GM08714 (cell line): ENCODE measurements around the gene ANKLE2.
"Not testable (repeated sequence)": the region's sequence is repeated elsewhere in the genome, so short reads cannot be mapped to it uniquely, and the experiment has no call there.

Experiments used
- H3K4me3 ChIP-seq: fragments of 200-500 bp; sonication (Bioruptor generic); 2 replicates; pipeline ENCODE4 v1.5.1; 2014; ENCODE audit warnings: mild to moderate bottlenecking, low read length, inconsistent platforms
- ZNF274 ChIP-seq: IDR thresholded peaks from 2 replicates; pipeline ENCODE4 v1.6.1; 2012; ENCODE audit warnings: mild to moderate bottlenecking, low read depth, low read length

Gene ANKLE2

GRCh38 chr12:132710043-132710404 lies 51.6 kb downstream of the ANKLE2 start:
- peak overlapping the region; percentile 98 for H3K4me3 ChIP-seq
- no peak for TF ChIP-seq ZNF274

- TF ChIP-seq ZNF274 = no peak
- H3K4me3 ChIP-seq = no peak overlapping the region
Observed at GRCh38 chr12:132708150-132708549, 53.5 kb downstream of the ANKLE2 start.

- TF ChIP-seq ZNF274 = no peak
- H3K4me3 ChIP-seq = no peak overlapping the region
Observed at GRCh38 chr12:132707241-132707640, 54.4 kb downstream of the ANKLE2 start.

GRCh38 chr12:132703641-132704040 lies 58.0 kb downstream of the ANKLE2 start:
- TF ChIP-seq ZNF274 = no peak
- no peak overlapping the region for H3K4me3 ChIP-seq

GRCh38 chr12:132702640-132703039 lies 59.0 kb downstream of the ANKLE2 start:
- TF ChIP-seq ZNF274 = no peak

GRCh38 chr12:132700212-132700822 lies 61.3 kb downstream of the ANKLE2 start:
- TF ChIP-seq ZNF274 = no peak
- no peak overlapping the region; the same call in 1 of the 2 replicates for H3K4me3 ChIP-seq

More at GRCh38 chr12:132702640-132703039, 59.0 kb downstream of the ANKLE2 start:
- H3K4me3 ChIP-seq = no peak overlapping the region

GRCh38 chr12:132698341-132698740 lies 63.3 kb downstream of the ANKLE2 start:
- no peak for TF ChIP-seq ZNF274
- H3K4me3 ChIP-seq = no peak overlapping the region

GRCh38 chr12:132695431-132695830 lies 66.2 kb downstream of the ANKLE2 start:
- TF ChIP-seq ZNF274 = no peak
- H3K4me3 ChIP-seq = no peak overlapping the region

GRCh38 chr12:132694888-132695287 lies 66.7 kb downstream of the ANKLE2 start:
- H3K4me3 ChIP-seq = not testable (repeated sequence)

GRCh38 chr12:132692030-132692429 lies 69.6 kb downstream of the ANKLE2 start:
- not testable (repeated sequence) for H3K4me3 ChIP-seq

GRCh38 chr12:132690112-132690511 lies 71.5 kb downstream of the ANKLE2 start:
- H3K4me3 ChIP-seq = no peak overlapping the region
- no peak for TF ChIP-seq ZNF274

GRCh38 chr12:132689227-132689626 lies 72.4 kb downstream of the ANKLE2 start:
- no peak overlapping the region; the same call in 1 of the 2 replicates for H3K4me3 ChIP-seq

GRCh38 chr12:132687211-132688164 lies 74.1 kb downstream of the ANKLE2 start, which contains the start of the genes POLE and PXMP2:
POLE (minus strand) TSS chr12:132687342; CDS start chr12:132687315, 27 bp downstream.
PXMP2 (plus strand) TSS chr12:132687587; CDS start chr12:132687671, 84 bp downstream.
- H3K4me3 ChIP-seq = peak within 1 kb of the TSS; percentile 95
- TF ChIP-seq ZNF274 = no peak

More at GRCh38 chr12:132689227-132689626, 72.4 kb downstream of the ANKLE2 start:
- TF ChIP-seq ZNF274 = no peak

- TF ChIP-seq ZNF274 = no peak
- peak overlapping the region; percentile 72 for H3K4me3 ChIP-seq
Observed at GRCh38 chr12:132686825-132687210, 74.8 kb downstream of the ANKLE2 start.

GRCh38 chr12:132685400-132685799 lies 76.2 kb downstream of the ANKLE2 start:
- H3K4me3 ChIP-seq = no peak overlapping the region
- no peak for TF ChIP-seq ZNF274

- TF ChIP-seq ZNF274 = no peak
- no peak overlapping the region for H3K4me3 ChIP-seq
Observed at GRCh38 chr12:132677492-132677891, 84.1 kb downstream of the ANKLE2 start.
